Measurements from ENCODE around the gene SOST.

DNA sequence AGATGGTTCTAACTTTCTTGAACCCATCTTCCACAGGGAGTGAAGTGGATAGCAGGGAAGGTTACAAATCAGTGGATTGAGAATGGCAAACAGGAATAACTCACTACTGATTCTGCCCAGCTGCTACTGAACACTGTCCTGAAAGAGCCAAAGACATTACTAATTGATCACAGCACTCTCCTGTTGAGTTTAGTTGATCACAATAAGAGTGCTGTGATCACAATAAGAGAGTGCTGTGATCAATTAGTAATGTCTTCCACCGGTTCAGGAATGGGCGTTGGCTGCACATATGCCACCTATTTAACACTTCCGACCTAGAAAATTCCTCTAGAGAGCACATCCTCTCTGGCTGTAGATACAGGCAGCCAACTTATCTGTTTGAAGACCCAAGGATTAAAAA, 33.0 kb upstream of the SOST start:
- TF ChIP-seq, protein P1, sequence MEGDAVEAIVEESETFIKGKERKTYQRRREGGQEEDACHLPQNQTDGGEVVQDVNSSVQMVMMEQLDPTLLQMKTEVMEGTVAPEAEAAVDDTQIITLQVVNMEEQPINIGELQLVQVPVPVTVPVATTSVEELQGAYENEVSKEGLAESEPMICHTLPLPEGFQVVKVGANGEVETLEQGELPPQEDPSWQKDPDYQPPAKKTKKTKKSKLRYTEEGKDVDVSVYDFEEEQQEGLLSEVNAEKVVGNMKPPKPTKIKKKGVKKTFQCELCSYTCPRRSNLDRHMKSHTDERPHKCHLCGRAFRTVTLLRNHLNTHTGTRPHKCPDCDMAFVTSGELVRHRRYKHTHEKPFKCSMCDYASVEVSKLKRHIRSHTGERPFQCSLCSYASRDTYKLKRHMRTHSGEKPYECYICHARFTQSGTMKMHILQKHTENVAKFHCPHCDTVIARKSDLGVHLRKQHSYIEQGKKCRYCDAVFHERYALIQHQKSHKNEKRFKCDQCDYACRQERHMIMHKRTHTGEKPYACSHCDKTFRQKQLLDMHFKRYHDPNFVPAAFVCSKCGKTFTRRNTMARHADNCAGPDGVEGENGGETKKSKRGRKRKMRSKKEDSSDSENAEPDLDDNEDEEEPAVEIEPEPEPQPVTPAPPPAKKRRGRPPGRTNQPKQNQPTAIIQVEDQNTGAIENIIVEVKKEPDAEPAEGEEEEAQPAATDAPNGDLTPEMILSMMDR (IDR thresholded peaks at IDR 0.05), result no peak
- TF ChIP-seq POLR2A (IDR thresholded peaks at IDR 0.05), result no peak
